GM10266 (cell line): ENCODE results near the gene BICD1.
"Not testable (repeated sequence)": the region's sequence is repeated elsewhere in the genome, so short reads cannot be mapped to it uniquely, and the experiment has no call there.

Experiments
- DNase-seq: peaks from one replicate; pipeline ENCODE4 v3.0.0; 2012; ENCODE audit errors: extremely low spot score
- TF ChIP-seq, protein P1 (sequence below): IDR thresholded peaks from 2 replicates; pipeline ENCODE4 v1.5.1; 2012; ENCODE audit warnings: mild to moderate bottlenecking, low read depth; ENCODE audit not compliant: control insufficient read depth, insufficient read depth; ENCODE audit errors: missing control alignments

The BICD1 gene

DNA sequence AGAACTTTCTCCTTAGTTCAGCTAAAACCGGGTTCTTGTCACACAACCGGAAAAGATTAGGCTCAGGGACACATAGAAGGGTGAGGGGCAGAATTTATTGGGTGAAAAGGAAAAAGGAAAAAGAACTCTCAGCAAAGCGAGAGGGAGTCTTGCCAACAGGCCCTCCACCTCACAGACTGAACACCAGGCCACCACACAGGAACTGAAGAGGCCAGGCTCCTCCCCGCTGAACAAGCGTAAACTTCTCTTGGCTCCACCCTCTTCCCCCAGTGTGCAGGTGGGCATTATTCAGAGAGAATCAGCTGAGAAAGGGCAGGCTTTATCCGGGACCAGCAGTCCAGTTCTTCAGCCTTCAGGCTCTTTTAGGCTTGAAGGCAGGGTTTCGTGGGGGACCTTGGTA lies 167.1 kb downstream of the BICD1 start:
- TF ChIP-seq, protein P1, sequence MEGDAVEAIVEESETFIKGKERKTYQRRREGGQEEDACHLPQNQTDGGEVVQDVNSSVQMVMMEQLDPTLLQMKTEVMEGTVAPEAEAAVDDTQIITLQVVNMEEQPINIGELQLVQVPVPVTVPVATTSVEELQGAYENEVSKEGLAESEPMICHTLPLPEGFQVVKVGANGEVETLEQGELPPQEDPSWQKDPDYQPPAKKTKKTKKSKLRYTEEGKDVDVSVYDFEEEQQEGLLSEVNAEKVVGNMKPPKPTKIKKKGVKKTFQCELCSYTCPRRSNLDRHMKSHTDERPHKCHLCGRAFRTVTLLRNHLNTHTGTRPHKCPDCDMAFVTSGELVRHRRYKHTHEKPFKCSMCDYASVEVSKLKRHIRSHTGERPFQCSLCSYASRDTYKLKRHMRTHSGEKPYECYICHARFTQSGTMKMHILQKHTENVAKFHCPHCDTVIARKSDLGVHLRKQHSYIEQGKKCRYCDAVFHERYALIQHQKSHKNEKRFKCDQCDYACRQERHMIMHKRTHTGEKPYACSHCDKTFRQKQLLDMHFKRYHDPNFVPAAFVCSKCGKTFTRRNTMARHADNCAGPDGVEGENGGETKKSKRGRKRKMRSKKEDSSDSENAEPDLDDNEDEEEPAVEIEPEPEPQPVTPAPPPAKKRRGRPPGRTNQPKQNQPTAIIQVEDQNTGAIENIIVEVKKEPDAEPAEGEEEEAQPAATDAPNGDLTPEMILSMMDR, result no peak
- peak; percentile 31 for DNase-seq

DNA sequence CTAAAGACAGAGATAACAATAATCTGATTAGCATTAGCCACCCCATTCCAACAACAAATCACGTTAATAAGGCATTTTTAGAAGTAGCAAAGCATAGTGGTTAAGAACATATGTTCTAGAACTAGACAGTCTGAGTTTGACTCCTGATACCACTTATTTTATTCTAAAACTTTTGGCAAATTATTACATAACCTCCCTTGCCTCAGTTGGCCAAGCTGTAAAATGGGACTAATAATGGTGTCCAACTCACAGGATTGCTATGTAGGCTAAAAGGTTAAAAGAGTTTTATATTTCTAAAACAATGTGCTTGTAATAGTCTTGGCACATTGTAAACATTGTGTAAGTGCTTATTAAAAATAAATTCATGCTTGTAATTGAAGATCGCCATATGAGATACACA lies 168.0 kb downstream of the BICD1 start:
- TF ChIP-seq, protein P1, result no peak
- DNase-seq, result no peak

DNA sequence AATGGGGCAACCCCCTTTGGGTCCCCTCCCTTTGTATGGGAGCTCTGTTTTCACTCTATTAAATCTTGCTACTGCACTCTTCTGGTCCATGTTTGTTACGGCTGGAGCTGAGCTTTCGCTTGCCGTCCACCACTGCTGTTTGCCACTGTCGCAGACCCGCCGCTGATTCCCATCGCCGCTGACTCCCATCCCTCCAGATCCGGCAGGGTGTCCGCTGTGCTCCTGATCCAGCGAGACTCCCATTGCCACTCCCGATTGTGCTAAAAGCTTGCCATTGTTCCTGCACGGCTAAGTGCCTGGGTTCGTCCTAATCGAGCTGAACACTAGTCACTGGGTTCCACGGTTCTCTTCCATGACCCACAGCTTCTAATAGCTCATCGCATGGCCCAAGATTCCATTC lies 168.9 kb downstream of the BICD1 start:
- DNase-seq, result not testable (repeated sequence)

DNA sequence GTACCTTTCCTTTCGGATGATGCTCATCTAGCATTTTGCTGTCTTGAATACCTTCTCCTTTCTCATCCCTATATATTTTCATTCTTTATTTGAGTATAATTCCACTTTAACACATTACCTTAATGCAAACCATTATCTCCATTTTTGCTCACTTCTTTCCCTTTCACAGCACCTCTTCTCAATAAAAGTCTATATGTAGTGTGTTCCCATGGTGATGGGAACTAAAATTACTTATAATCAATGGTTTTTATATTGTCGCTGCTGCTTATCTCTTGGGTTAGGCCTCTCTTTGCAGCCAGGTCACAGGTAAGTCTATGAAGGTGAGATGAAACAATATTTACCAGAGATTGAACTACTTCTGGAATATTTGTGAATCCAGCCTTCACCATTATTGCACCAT lies 171.1 kb downstream of the BICD1 start:
- DNase-seq, result no peak
- TF ChIP-seq, protein P1, result no peak

DNA sequence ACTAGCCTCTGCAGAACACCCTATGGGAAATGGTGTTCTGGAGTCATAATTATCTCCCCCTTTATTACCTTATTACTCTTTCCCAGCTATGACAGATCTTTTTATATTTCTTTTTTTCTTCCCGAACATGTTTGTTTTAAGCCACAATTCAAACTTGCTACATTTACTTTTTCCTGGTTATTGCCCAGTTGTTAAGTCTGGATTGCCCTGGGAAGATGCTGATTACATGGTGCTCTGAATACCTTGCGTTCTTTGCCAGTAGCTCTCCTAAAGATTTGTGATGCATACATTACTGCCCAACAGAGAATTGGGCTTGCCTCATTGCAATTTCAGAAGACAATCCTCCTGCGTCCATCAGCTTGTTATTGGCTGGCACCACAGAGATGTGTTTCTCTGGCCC lies 174.5 kb downstream of the BICD1 start:
- no peak for DNase-seq
- TF ChIP-seq, protein P1, result no peak

DNA sequence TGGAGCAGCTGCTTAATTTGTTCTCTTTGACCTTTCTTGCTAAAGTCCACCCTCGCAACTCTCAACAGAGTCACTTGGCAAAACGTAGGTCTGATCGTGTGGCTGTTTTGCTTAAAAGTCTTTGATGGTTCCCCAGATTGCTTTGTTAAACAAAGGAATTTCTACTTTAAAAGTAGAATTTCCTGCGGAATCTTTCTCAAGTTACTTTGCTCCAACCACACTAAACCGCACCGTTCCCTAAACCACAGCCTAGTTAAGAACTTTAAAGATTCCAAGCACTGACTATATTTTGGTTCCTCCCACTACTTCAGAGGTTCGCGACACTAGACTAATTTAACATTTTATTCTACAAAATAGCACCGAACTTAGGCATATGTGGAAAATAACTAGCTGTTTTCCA lies 177.9 kb downstream of the BICD1 start:
- DNase-seq, result no peak
- TF ChIP-seq, protein P1, result no peak

DNA sequence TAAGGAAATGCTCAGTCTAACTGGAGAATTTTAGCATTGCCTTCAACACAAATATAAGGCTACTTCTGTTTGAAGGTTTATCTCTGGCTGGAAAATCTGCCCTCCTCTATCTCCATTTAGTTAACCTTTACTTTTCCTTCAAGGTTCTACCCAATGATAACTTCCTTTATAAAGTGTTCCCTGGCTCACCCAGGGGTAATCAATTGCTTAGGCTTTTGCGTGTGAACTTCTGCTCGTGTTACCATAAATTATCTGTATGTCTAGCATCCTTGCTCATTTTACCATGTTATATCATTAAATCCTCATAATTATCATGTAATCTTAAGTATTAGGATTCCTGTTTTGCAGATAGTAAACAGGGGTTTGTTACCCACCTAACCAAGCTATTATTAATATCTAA lies 178.4 kb downstream of the BICD1 start:
- no peak for DNase-seq
- TF ChIP-seq, protein P1, result no peak

DNA sequence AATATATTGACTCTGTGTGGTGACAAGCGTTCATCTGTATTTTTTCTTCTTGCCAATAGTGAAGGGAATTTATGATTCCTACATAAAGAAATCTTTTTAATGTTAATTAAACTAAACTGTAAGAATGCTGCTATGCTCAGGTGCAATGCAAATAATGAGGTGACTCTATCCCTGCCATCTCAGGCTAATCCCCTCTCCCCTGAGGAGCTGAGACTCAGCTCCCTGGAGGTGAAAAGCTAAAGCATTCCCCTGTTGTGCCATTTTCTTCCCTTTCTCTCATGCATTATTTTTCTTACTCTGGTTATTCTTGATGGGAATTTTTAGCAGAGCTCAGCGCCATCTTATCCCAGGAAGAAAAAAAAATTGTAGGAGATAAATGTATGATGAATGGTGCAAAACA lies 178.8 kb downstream of the BICD1 start:
- DNase-seq, result no peak
- TF ChIP-seq, protein P1, result no peak
